HEK293 (cell line): Measurements from ENCODE around the gene JOSD2.
A peak's percentile ranks its signal among the peaks of the same experiment; 100 is the strongest.

Experiments used
- CTCF ChIA-PET: fragments of 350-600 bp; formaldehyde crosslinking; extraction: SDS; loops from one replicate; lab custom pipeline; 2021; ENCODE audit warnings: antibody characterized with exemption; lab: Yijun Ruan, JAX
- POLR2A ChIA-PET: fragments of 300-600 bp; formaldehyde crosslinking; extraction: SDS; loops from one replicate; lab custom pipeline; 2020; ENCODE audit warnings: antibody characterized with exemption, inconsistent platforms; lab: Yijun Ruan, JAX
- H3K27ac ChIP-seq: fragments of 200-500 bp; sonication (Bioruptor generic); 2 replicates; pipeline ENCODE4 v1.5.1; 2014; ENCODE audit warnings: low read depth, low read length, control low read depth, inconsistent platforms; ENCODE audit errors: extremely low read depth
- H3K36me3 ChIP-seq, 2 experiments: fragments of 200-500 bp in 1 of 2; sonication (Bioruptor generic) in 1 of 2; 1 replicate in 1 of 2; 2 replicates in 1 of 2; pipeline ENCODE4 v1.5.1; 2014 to 2017; ENCODE audit warnings: inconsistent platforms in 2 of 2, low read length in 2 of 2; ENCODE audit not compliant: control insufficient read depth in 2 of 2, insufficient read depth in 1 of 2
- H3K4me1 ChIP-seq: fragments of 200-500 bp; sonication (Bioruptor generic); 2 replicates; pipeline ENCODE4 v1.5.1; 2014; ENCODE audit warnings: mild to moderate bottlenecking, low read length, inconsistent platforms; ENCODE audit not compliant: control insufficient read depth, insufficient read depth
- H3K4me3 ChIP-seq: 2 replicates; pipeline ENCODE4 v1.5.1; 2011; ENCODE audit warnings: low read depth, mild to moderate bottlenecking, control low read depth, low read length, moderate library complexity
- H3K9me3 ChIP-seq: fragments of 200-500 bp; sonication (Bioruptor generic); 2 replicates; pipeline ENCODE4 v1.5.1; 2014; ENCODE audit warnings: low read depth, low read length, inconsistent platforms; ENCODE audit not compliant: control insufficient read depth, insufficient read depth
- OVOL3 ChIP-seq: fragments of 450-650 bp; formaldehyde crosslinking; IDR thresholded peaks from 2 replicates; pipeline ENCODE4 v1.5.1; 2016; ENCODE audit warnings: missing biosample characterization, missing genetic modification characterization
- PRDM1 ChIP-seq: fragments of 450-650 bp; formaldehyde crosslinking; IDR thresholded peaks from 2 replicates; pipeline ENCODE4; 2016; ENCODE audit warnings: missing biosample characterization, missing genetic modification characterization
- ZBTB7A ChIP-seq: fragments of 450-650 bp; formaldehyde crosslinking; IDR thresholded peaks from 2 replicates; pipeline ENCODE4 v1.5.1; 2016; ENCODE audit warnings: low read depth, missing biosample characterization, missing genetic modification characterization
- ZFHX2 ChIP-seq: fragments of 450-650 bp; formaldehyde crosslinking; conservative IDR thresholded peaks from 2 replicates; pipeline ENCODE4 v1.5.1; 2016; ENCODE audit warnings: missing biosample characterization, missing genetic modification characterization
- ZNF112 ChIP-seq: fragments of 450-650 bp; formaldehyde crosslinking; IDR thresholded peaks from 2 replicates; pipeline ENCODE4 v1.5.0; 2017; ENCODE audit warnings: missing biosample characterization, missing genetic modification characterization
- ZNF174 ChIP-seq: fragments of 450-650 bp; formaldehyde crosslinking; IDR thresholded peaks from 2 replicates; pipeline ENCODE4 v1.5.0; 2017; ENCODE audit warnings: missing biosample characterization, mild to moderate bottlenecking, missing genetic modification characterization
- ZNF184 ChIP-seq: fragments of 450-650 bp; IDR thresholded peaks from 2 replicates; pipeline ENCODE4 v1.5.1; 2018; ENCODE audit warnings: missing biosample characterization, mild to moderate bottlenecking, missing genetic modification characterization
- ZNF311 ChIP-seq: fragments of 450-650 bp; formaldehyde crosslinking; IDR thresholded peaks from 2 replicates; pipeline ENCODE4 v1.5.1; 2017; ENCODE audit warnings: missing biosample characterization, missing genetic modification characterization, borderline replicate concordance
- ZNF391 ChIP-seq: fragments of 450-650 bp; formaldehyde crosslinking; IDR thresholded peaks from 2 replicates; pipeline ENCODE4 v1.5.1; 2016; ENCODE audit warnings: low read depth, missing biosample characterization, missing genetic modification characterization, borderline replicate concordance
- ZNF394 ChIP-seq: fragments of 450-650 bp; formaldehyde crosslinking; IDR thresholded peaks from 2 replicates; pipeline ENCODE4 v1.5.1; 2016; ENCODE audit warnings: missing biosample characterization, missing genetic modification characterization, mild to moderate bottlenecking, moderate library complexity, borderline replicate concordance
- ZNF555 ChIP-seq: fragments of 450-650 bp; formaldehyde crosslinking; conservative IDR thresholded peaks from 2 replicates; pipeline ENCODE4 v1.5.1; 2017; ENCODE audit warnings: missing biosample characterization, mild to moderate bottlenecking, missing genetic modification characterization, inconsistent platforms
- ZNF623 ChIP-seq: fragments of 450-650 bp; formaldehyde crosslinking; IDR thresholded peaks from 2 replicates; pipeline ENCODE4 v1.5.1; 2016; ENCODE audit warnings: missing biosample characterization, missing genetic modification characterization
- TF ChIP-seq, protein P1 (sequence below): fragments of 450-650 bp; formaldehyde crosslinking; IDR thresholded peaks from 2 replicates; pipeline ENCODE4 v1.5.0; 2017; ENCODE audit warnings: missing biosample characterization, missing genetic modification characterization, borderline replicate concordance
- TF ChIP-seq, protein P2 (sequence below): fragments of 450-650 bp; formaldehyde crosslinking; conservative IDR thresholded peaks from 2 replicates; pipeline ENCODE4 v1.5.1; 2016; ENCODE audit warnings: low read depth, missing biosample characterization, missing genetic modification characterization
- TF ChIP-seq, protein P3 (sequence below): fragments of 450-650 bp; formaldehyde crosslinking; IDR thresholded peaks from 2 replicates; pipeline ENCODE4 v1.5.1; 2017; ENCODE audit warnings: missing biosample characterization, missing genetic modification characterization
- TF ChIP-seq, protein P4 (sequence below): fragments of 450-650 bp; formaldehyde crosslinking; IDR thresholded peaks from 2 replicates; pipeline ENCODE4 v1.5.1; 2017; ENCODE audit warnings: missing biosample characterization, missing genetic modification characterization

Gene JOSD2

DNA sequence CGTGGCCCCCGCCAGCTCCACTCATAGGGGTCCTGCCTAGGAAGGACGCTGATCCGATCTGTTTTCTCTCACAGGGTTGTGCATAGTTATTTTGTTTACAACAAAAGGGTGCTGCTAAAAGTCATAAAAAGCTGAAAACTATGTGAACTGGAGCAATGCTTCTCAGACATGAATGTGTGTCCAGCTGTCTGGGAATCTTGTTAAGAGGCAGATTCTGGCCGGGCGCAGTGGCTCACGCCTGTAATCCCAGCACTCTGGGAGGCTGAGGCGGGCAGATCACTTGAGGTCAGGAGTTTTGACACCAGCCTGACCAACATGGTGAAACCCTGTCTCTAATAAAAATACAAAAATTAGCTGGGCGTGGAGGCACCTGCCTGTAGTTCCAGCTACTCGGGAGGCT, 48.6 kb upstream of the JOSD2 start (continued):
- TF ChIP-seq, protein P1, sequence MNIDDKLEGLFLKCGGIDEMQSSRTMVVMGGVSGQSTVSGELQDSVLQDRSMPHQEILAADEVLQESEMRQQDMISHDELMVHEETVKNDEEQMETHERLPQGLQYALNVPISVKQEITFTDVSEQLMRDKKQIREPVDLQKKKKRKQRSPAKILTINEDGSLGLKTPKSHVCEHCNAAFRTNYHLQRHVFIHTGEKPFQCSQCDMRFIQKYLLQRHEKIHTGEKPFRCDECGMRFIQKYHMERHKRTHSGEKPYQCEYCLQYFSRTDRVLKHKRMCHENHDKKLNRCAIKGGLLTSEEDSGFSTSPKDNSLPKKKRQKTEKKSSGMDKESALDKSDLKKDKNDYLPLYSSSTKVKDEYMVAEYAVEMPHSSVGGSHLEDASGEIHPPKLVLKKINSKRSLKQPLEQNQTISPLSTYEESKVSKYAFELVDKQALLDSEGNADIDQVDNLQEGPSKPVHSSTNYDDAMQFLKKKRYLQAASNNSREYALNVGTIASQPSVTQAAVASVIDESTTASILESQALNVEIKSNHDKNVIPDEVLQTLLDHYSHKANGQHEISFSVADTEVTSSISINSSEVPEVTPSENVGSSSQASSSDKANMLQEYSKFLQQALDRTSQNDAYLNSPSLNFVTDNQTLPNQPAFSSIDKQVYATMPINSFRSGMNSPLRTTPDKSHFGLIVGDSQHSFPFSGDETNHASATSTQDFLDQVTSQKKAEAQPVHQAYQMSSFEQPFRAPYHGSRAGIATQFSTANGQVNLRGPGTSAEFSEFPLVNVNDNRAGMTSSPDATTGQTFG (tag by site-specific recombination): no peak
- TF ChIP-seq PRDM1 (tag by site-specific recombination) (no peak), OVOL3 (tag by site-specific recombination) (no peak), ZNF555 (tag by site-specific recombination) (no peak), ZNF184 (tag by site-specific recombination) (no peak)

GRCh38 chr19:50558449-50558848, 47.5 kb upstream of the JOSD2 start:
- no peaks in the 10 kb centered on the region for H3K9me3 ChIP-seq
- H3K36me3 ChIP-seq: no peaks in the 10 kb centered on the region; a peak in 1 of 3 replicates
- peaks cover 4% of the 10 kb centered on the region; the same call in 1 of the 2 replicates for H3K4me1 ChIP-seq
- no peak overlapping the region for H3K27ac ChIP-seq
- CTCF ChIA-PET: interaction anchor here (1.3 to 12.9 kb wide), 3 partner anchors 21 to 364 kb away, joined by 4 to 210 read pairs (median 15); no protein-coding TSS in a partner anchor
- no peak overlapping the region for H3K4me3 ChIP-seq
- POLR2A ChIA-PET: no interaction called here
- TF ChIP-seq, protein P2, sequence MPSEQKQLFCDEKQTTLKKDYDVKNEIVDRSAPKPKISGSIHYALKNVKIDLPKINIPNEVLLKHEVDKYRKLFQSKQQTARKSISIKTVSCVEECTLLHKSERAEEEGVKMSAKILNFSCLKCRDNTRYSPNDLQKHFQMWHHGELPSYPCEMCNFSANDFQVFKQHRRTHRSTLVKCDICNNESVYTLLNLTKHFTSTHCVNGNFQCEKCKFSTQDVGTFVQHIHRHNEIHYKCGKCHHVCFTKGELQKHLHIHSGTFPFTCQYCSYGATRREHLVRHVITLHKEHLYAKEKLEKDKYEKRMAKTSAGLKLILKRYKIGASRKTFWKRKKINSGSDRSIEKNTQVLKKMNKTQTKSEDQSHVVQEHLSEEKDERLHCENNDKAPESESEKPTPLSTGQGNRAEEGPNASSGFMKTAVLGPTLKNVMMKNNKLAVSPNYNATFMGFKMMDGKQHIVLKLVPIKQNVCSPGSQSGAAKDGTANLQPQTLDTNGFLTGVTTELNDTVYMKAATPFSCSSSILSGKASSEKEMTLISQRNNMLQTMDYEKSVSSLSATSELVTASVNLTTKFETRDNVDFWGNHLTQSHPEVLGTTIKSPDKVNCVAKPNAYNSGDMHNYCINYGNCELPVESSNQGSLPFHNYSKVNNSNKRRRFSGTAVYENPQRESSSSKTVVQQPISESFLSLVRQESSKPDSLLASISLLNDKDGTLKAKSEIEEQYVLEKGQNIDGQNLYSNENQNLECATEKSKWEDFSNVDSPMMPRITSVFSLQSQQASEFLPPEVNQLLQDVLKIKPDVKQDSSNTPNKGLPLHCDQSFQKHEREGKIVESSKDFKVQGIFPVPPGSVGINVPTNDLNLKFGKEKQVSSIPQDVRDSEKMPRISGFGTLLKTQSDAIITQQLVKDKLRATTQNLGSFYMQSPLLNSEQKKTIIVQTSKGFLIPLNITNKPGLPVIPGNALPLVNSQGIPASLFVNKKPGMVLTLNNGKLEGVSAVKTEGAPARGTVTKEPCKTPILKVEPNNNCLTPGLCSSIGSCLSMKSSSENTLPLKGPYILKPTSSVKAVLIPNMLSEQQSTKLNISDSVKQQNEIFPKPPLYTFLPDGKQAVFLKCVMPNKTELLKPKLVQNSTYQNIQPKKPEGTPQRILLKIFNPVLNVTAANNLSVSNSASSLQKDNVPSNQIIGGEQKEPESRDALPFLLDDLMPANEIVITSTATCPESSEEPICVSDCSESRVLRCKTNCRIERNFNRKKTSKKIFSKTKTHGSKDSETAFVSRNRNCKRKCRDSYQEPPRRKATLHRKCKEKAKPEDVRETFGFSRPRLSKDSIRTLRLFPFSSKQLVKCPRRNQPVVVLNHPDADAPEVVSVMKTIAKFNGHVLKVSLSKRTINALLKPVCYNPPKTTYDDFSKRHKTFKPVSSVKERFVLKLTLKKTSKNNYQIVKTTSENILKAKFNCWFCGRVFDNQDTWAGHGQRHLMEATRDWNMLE (tag by site-specific recombination): no peak
- no peak for TF ChIP-seq ZNF174 (tag by site-specific recombination)
- no peak for TF ChIP-seq ZNF623 (tag by site-specific recombination)
- no peak for TF ChIP-seq ZNF555 (tag by site-specific recombination)
- TF ChIP-seq ZNF391 (tag by site-specific recombination): no peak
- TF ChIP-seq ZNF311 (tag by site-specific recombination): no peak
- no peak for TF ChIP-seq ZBTB7A (tag by site-specific recombination)
- TF ChIP-seq, protein P3, sequence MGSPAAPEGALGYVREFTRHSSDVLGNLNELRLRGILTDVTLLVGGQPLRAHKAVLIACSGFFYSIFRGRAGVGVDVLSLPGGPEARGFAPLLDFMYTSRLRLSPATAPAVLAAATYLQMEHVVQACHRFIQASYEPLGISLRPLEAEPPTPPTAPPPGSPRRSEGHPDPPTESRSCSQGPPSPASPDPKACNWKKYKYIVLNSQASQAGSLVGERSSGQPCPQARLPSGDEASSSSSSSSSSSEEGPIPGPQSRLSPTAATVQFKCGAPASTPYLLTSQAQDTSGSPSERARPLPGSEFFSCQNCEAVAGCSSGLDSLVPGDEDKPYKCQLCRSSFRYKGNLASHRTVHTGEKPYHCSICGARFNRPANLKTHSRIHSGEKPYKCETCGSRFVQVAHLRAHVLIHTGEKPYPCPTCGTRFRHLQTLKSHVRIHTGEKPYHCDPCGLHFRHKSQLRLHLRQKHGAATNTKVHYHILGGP: no peak
- TF ChIP-seq ZNF112 (tag by site-specific recombination): no peak
- no peak for TF ChIP-seq ZFHX2
- TF ChIP-seq, all 188 proteins: peak for 0

DNA sequence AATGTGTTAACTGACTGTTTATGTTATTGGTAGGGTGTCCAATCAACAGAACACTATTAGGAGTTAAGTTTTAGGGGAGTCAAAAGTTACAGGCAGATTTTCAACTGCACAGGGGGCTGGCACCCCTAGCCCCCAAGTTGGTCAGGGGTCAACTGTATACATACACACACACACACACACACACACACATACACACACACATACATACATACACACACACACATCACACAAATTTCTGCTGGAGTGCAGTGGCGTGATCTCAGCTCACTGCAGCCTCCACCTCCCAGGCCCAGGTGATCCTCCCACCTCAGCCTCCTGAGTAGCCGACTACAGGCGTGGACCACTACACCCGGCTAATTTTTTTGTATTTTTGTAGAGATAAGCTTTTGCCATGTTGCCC, 47.0 kb upstream of the JOSD2 start:
- H3K4me1 ChIP-seq: peaks cover 4% of the 10 kb centered on the region; the same call in 1 of the 2 replicates
- no peak overlapping the region for H3K27ac ChIP-seq
- H3K9me3 ChIP-seq: no peaks in the 10 kb centered on the region
- POLR2A ChIA-PET: no interaction called here
- no peak overlapping the region for H3K4me3 ChIP-seq
- no peak for TF ChIP-seq ZNF394
- TF ChIP-seq, protein P4, sequence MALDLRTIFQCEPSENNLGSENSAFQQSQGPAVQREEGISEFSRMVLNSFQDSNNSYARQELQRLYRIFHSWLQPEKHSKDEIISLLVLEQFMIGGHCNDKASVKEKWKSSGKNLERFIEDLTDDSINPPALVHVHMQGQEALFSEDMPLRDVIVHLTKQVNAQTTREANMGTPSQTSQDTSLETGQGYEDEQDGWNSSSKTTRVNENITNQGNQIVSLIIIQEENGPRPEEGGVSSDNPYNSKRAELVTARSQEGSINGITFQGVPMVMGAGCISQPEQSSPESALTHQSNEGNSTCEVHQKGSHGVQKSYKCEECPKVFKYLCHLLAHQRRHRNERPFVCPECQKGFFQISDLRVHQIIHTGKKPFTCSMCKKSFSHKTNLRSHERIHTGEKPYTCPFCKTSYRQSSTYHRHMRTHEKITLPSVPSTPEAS (tag by site-specific recombination): peak; percentile 93
- TF ChIP-seq, all 188 proteins: peak for 1
- CTCF ChIA-PET: interaction anchor here (0.9 to 12.9 kb wide), 8 partner anchors 15 to 365 kb away, joined by 3 to 210 read pairs (median 6); no protein-coding TSS in a partner anchor
- H3K36me3 ChIP-seq: no peaks in the 10 kb centered on the region; a peak in 1 of 3 replicates
